Stimulated activated effector memory CD8-positive, alpha-beta T cell treated with anti-CD3 and anti-CD28 coated beads, Interleukin-12 subunit alpha, Interleukin-12 subunit beta, amount 100 ng/mL, for 72 hours (primary cell): ENCODE data around the gene EMC8.

Experiments used
- ATAC-seq: fragments of 150-1000 bp; cut with Tn5 transposase; 2 replicates; pipeline ENCODE4 v1.10.0; 2021
- DNase-seq, 2 donors: peaks; one replicate each; pipeline ENCODE4 v3.0.0; 2021 to 2022; ENCODE audit warnings: low spot score in 2 of 2
- H3K27ac Mint-ChIP-seq: one replicate; pipeline ENCODE4 v1.8.0; 2022; ENCODE audit warnings: mild to moderate bottlenecking, mixed read lengths
- H3K36me3 Mint-ChIP-seq: one replicate; pipeline ENCODE4 v1.8.0; 2022; ENCODE audit warnings: mild to moderate bottlenecking, mixed read lengths
- H3K4me1 Mint-ChIP-seq: one replicate; pipeline ENCODE4 v1.8.0; 2022; ENCODE audit warnings: mixed read lengths
- H3K4me3 Mint-ChIP-seq: one replicate; pipeline ENCODE4 v1.8.0; 2022; ENCODE audit warnings: mild to moderate bottlenecking, mixed read lengths
- H3K9me3 Mint-ChIP-seq: one replicate; pipeline ENCODE4 v1.8.0; 2022; ENCODE audit warnings: mixed read lengths

Gene EMC8

DNA sequence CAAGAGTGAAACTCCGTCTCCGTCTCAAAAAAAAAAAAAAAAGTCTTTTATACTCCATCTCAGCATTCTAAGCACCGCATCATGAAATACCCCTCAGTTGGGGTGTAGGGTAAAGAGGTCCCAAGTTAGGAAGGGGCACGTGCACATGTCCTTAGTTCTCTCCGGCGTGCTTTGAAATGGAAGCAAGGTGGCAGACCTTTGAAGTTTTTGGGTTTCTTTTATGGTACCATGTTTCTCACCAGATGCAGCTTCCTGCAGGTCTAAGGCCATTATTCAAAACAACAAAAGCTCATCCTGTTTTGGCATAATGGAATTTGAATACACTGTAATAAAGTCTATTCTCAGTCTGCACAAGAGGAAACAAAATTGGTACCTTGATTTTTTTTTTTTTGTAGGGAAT lies 9.6 kb downstream of the EMC8 start:
- Mint-ChIP-seq H3K27ac (no peak overlapping the region), H3K9me3 (no peaks in the 10 kb centered on the region), H3K4me1 (peaks cover 41% of the 10 kb centered on the region), H3K4me3 (no peak overlapping the region), H3K36me3 (peaks cover 66% of the 10 kb centered on the region)
- ATAC-seq (no peak), DNase-seq (no peak)

- ATAC-seq (no peak), DNase-seq (no peak)
- Mint-ChIP-seq H3K36me3 (peaks cover 68% of the 10 kb centered on the region), H3K9me3 (no peaks in the 10 kb centered on the region), H3K4me1 (peaks cover 41% of the 10 kb centered on the region), H3K27ac (no peak overlapping the region), H3K4me3 (no peak overlapping the region)
Observed at GRCh38 chr16:85788819-85789218, 10.5 kb downstream of the EMC8 start.

GRCh38 chr16:85785927-85786326 lies 13.4 kb downstream of the EMC8 start:
- DNase-seq = no peak
- Mint-ChIP-seq H3K4me3 (no peak overlapping the region), H3K36me3 (peaks cover 76% of the 10 kb centered on the region), H3K9me3 (no peaks in the 10 kb centered on the region), H3K27ac (peak overlapping the region; percentile 12), H3K4me1 (peaks cover 28% of the 10 kb centered on the region)
- no peak for ATAC-seq

DNA sequence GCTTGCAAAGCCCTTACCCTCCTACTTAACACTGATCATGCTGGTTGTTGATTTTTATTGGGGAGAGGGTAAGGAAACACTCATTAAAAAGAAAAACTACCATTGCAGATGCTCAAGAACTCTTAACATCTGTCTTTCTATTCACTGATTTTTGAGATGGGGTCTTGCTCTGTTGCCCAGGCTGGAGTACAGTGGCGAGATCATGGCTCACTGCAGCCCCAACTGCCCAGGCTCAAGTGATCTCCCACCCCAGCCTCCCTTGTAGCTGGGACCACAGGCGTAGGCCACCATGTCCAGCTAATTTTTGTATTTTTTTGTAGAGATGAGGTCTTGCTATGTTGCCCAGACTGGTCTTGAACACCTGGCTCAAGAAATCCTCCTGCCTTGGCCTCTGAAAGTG lies 14.5 kb downstream of the EMC8 start:
- ATAC-seq (no peak), DNase-seq (no peak)
- Mint-ChIP-seq H3K4me3 (no peak overlapping the region), H3K9me3 (no peaks in the 10 kb centered on the region), H3K4me1 (peaks cover 22% of the 10 kb centered on the region), H3K27ac (no peak overlapping the region), H3K36me3 (peaks cover 77% of the 10 kb centered on the region)

DNA sequence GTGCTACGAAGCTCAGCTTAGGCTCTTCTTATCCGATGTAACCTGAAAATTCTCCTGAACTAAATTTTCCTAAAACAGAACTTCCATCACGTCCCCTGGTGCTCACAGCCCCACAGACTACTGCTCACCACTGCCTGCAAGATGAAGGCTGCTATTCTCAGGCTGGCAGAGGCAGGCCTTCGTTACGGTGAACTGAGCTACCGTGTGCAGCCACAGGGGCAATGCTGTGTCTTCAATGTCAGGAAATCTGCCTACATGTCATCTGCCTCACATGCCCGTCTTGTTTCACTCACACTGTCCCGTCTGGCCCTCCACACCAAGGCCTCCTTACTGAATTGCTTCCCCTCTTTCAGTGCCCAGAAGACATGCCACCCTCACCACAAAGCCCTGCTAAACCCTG lies 15.9 kb downstream of the EMC8 start:
- Mint-ChIP-seq H3K4me1 (peaks cover 35% of the 10 kb centered on the region), H3K36me3 (peaks cover 78% of the 10 kb centered on the region), H3K4me3 (no peak overlapping the region), H3K9me3 (no peaks in the 10 kb centered on the region), H3K27ac (peak overlapping the region; percentile 48)
- DNase-seq (no peak), ATAC-seq (no peak)

DNA sequence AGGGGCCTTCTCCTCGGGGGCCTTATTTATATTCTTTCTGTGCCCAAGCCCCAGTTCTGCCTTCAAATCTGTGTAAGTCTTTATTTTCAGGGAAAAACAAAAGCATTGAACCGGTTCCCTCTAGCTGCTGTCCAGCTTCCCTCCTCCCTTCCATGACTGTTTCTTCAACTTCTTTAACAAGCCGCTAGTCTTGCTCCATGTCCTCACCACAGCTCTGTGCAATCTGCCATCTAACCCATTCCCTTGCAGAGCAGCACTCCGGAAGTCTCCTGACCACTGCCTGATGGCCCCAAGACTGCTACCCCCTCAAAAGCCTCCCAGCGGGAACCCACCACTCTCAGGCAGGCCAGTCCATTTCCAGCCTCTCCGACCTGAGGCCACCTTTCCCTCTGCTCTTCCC lies 16.9 kb downstream of the EMC8 start:
- Mint-ChIP-seq H3K4me1 (peaks cover 35% of the 10 kb centered on the region), H3K9me3 (no peaks in the 10 kb centered on the region), H3K27ac (peak overlapping the region; percentile 53), H3K36me3 (peaks cover 81% of the 10 kb centered on the region), H3K4me3 (no peak overlapping the region)
- DNase-seq = no peak
- ATAC-seq = no peak

- peak overlapping the region; percentile 53 for H3K27ac Mint-ChIP-seq
- H3K4me1 Mint-ChIP-seq = peaks cover 35% of the 10 kb centered on the region
- no peaks in the 10 kb centered on the region for H3K9me3 Mint-ChIP-seq
- no peak overlapping the region for H3K4me3 Mint-ChIP-seq
- H3K36me3 Mint-ChIP-seq = peaks cover 85% of the 10 kb centered on the region
- no peak for DNase-seq
- no peak for ATAC-seq
Observed at GRCh38 chr16:85781695-85782370, 17.5 kb downstream of the EMC8 start.

- Mint-ChIP-seq H3K36me3 (peaks cover 85% of the 10 kb centered on the region), H3K27ac (no peak overlapping the region), H3K4me1 (peaks cover 28% of the 10 kb centered on the region), H3K9me3 (no peaks in the 10 kb centered on the region), H3K4me3 (no peak overlapping the region)
- DNase-seq (no peak), ATAC-seq (no peak)
Observed at GRCh38 chr16:85781156-85781555, 18.2 kb downstream of the EMC8 start.

GRCh38 chr16:85780281-85780680 lies 19.1 kb downstream of the EMC8 start:
- DNase-seq (no peak), ATAC-seq (no peak)
- H3K9me3 Mint-ChIP-seq = no peaks in the 10 kb centered on the region
- H3K27ac Mint-ChIP-seq = no peak overlapping the region
- no peak overlapping the region for H3K4me3 Mint-ChIP-seq
- peaks cover 24% of the 10 kb centered on the region for H3K4me1 Mint-ChIP-seq
- peaks cover 80% of the 10 kb centered on the region for H3K36me3 Mint-ChIP-seq

DNA sequence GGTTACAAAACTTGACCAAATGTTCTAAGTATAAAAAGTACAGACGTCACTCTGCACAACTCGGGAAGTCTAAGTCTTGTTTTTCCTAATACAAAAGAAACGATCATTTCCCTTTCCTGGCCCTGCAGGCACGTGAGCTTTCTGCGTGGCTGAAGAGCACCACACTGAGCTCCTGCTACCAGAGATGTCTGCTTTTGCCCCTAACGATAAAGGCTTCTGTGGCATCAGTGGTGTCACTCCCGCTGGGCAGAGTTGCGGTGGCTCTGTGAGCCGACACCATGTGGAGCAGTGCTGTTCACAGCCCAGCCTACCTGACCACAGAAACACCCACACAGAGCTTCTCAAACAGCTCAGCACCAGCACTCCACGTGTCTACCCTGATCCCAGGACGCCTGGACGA lies 20.5 kb downstream of the EMC8 start:
- Mint-ChIP-seq H3K36me3 (peaks cover 68% of the 10 kb centered on the region), H3K4me3 (no peak overlapping the region), H3K9me3 (no peaks in the 10 kb centered on the region), H3K4me1 (peaks cover 24% of the 10 kb centered on the region), H3K27ac (no peak overlapping the region)
- DNase-seq (peak; percentile 14 to 54), ATAC-seq (peak; percentile 99)

GRCh38 chr16:85777583-85778310 lies 21.6 kb downstream of the EMC8 start:
- Mint-ChIP-seq H3K4me1 (peaks cover 23% of the 10 kb centered on the region), H3K4me3 (no peak overlapping the region), H3K27ac (no peak overlapping the region), H3K9me3 (no peaks in the 10 kb centered on the region), H3K36me3 (peaks cover 59% of the 10 kb centered on the region)
- no peak for ATAC-seq
- no peak for DNase-seq

GRCh38 chr16:85774811-85775210 lies 24.5 kb downstream of the EMC8 start:
- Mint-ChIP-seq H3K27ac (no peak overlapping the region), H3K9me3 (no peaks in the 10 kb centered on the region), H3K4me1 (peaks cover 13% of the 10 kb centered on the region)

DNA sequence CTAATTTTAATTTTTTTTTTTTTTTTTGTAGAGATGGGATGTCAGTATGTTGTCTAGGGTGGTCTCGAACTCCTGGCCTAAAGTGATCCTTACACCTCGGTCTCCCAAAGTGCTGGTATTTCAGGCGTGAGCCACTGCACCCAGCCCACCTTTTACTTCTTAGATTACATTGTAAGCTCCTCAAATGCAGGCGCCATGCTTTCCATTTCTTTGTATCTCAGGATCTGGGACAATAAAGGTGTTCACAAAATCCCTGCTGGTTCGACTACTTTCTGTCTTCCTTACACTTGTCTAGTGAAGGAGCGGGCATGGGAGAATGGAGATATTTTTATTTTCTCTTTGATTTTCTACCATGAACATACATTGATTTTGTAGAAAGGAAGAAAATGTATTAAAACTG lies 25.2 kb downstream of the EMC8 start:
- no peak overlapping the region for H3K27ac Mint-ChIP-seq
- no peak for ATAC-seq
- peaks cover 6% of the 10 kb centered on the region for H3K4me1 Mint-ChIP-seq
- DNase-seq = no peak
- no peaks in the 10 kb centered on the region for H3K9me3 Mint-ChIP-seq
- no peak overlapping the region for H3K4me3 Mint-ChIP-seq
- peaks cover 39% of the 10 kb centered on the region for H3K36me3 Mint-ChIP-seq

More at GRCh38 chr16:85774811-85775210, 24.5 kb downstream of the EMC8 start:
- Mint-ChIP-seq H3K4me3 (no peak overlapping the region), H3K36me3 (peaks cover 46% of the 10 kb centered on the region)
- DNase-seq (no peak), ATAC-seq (no peak)

- ATAC-seq (no peak), DNase-seq (no peak)
- Mint-ChIP-seq H3K36me3 (peaks cover 33% of the 10 kb centered on the region), H3K9me3 (no peaks in the 10 kb centered on the region), H3K4me3 (no peak overlapping the region), H3K27ac (no peak overlapping the region), H3K4me1 (no peaks in the 10 kb centered on the region)
Observed at GRCh38 chr16:85773044-85773443, 26.3 kb downstream of the EMC8 start.

DNA sequence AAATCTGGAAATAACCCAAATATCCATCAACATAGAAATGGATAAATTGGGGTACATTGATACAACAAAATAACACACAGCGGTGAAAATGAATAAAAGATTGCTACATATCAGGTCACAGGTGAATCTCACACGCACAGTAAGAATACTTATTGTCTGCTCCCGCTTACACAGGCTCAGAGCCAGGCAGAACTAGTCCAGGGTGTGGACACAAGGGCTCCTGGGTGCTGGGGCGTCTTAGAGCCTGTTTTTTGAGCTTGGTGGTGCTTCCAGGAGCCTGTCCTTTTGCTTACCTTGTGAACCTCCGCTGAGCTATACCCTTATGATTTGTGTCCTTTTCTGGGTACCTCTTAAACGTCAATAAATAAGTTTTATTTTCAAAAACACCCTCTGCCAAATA lies 28.6 kb downstream of the EMC8 start:
- Mint-ChIP-seq H3K4me3 (no peak overlapping the region), H3K27ac (no peak overlapping the region), H3K36me3 (peaks cover 14% of the 10 kb centered on the region), H3K4me1 (no peaks in the 10 kb centered on the region), H3K9me3 (no peaks in the 10 kb centered on the region)
- ATAC-seq = no peak
- DNase-seq = no peak

GRCh38 chr16:85768199-85768598 lies 31.1 kb downstream of the EMC8 start:
- H3K9me3 Mint-ChIP-seq = no peaks in the 10 kb centered on the region
- no peak overlapping the region for H3K27ac Mint-ChIP-seq
- no peak for ATAC-seq
- peaks cover 14% of the 10 kb centered on the region for H3K36me3 Mint-ChIP-seq
- DNase-seq = no peak
- no peaks in the 10 kb centered on the region for H3K4me1 Mint-ChIP-seq
- H3K4me3 Mint-ChIP-seq = no peak overlapping the region
